Measurements from ENCODE around the gene TEX38.

GRCh38 chr1:46652321-46653100, 19.1 kb upstream of the TEX38 start:
- TF ChIP-seq CTCF (IDR thresholded peaks at IDR 0.05; ENCODE audit: low read depth, low read length) (no peak), POLR2A (IDR thresholded peaks at IDR 0.05; ENCODE audit: extremely low read depth, insufficient read length) (no peak), MAX (IDR thresholded peaks at IDR 0.05; ENCODE audit: low read depth, low read length) (no peak)
